GM19025 (cell line): ENCODE measurements around the gene ATP12A.

Experiments used
- ATAC-seq: cut with Tn5 transposase; IDR thresholded peaks from one replicate; pipeline ENCODE4 v1.9.1; 2021; ENCODE audit warnings: mild to moderate bottlenecking, low read depth, moderate library complexity; ENCODE audit not compliant: unreplicated experiment

ATP12A gene

GRCh38 chr13:24724714-24725113, 44.5 kb downstream of the ATP12A start:
- no peak for ATAC-seq

GRCh38 chr13:24725379-24725778, 45.2 kb downstream of the ATP12A start:
- no peak for ATAC-seq

GRCh38 chr13:24727731-24728601, 47.8 kb downstream of the ATP12A start:
- ATAC-seq = peak; percentile 62

GRCh38 chr13:24730873-24731567, 50.8 kb downstream of the ATP12A start:
- ATAC-seq = peak; percentile 63

GRCh38 chr13:24734950-24735349, 54.7 kb downstream of the ATP12A start:
- ATAC-seq = no peak

GRCh38 chr13:24737042-24737441, 56.8 kb downstream of the ATP12A start:
- ATAC-seq = no peak

GRCh38 chr13:24738366-24738847, 58.2 kb downstream of the ATP12A start:
- ATAC-seq = no peak

- ATAC-seq = no peak
Observed at GRCh38 chr13:24740014-24740890, 60.0 kb downstream of the ATP12A start.

- ATAC-seq = no peak
Observed at GRCh38 chr13:24741016-24741662, 60.9 kb downstream of the ATP12A start.

GRCh38 chr13:24741791-24742190, 61.6 kb downstream of the ATP12A start:
- ATAC-seq = no peak

- no peak for ATAC-seq
Observed at GRCh38 chr13:24742294-24742693, 62.1 kb downstream of the ATP12A start.

GRCh38 chr13:24742977-24743376, 62.8 kb downstream of the ATP12A start:
- ATAC-seq = no peak

- no peak for ATAC-seq
Observed at GRCh38 chr13:24744247-24744646, 64.0 kb downstream of the ATP12A start.

- ATAC-seq = no peak
Observed at GRCh38 chr13:24745516-24745860, 65.3 kb downstream of the ATP12A start.

- no peak for ATAC-seq
Observed at GRCh38 chr13:24745861-24746617, 65.8 kb downstream of the ATP12A start.

- no peak for ATAC-seq
Observed at GRCh38 chr13:24746618-24747247, 66.5 kb downstream of the ATP12A start.

GRCh38 chr13:24747248-24748060, 67.2 kb downstream of the ATP12A start:
- no peak for ATAC-seq

GRCh38 chr13:24748061-24748400, 67.8 kb downstream of the ATP12A start:
- no peak for ATAC-seq
